H9 (cell line): ENCODE results near the gene MYL1. TPM values are rescaled to one million over a fixed set of nuclear protein-coding genes. Genes with fewer than 3 reads are reported as not detected.

Source experiments
- DNase-seq: peaks from one replicate; pipeline ENCODE4 v3.0.0-alpha.2; 2017
- H2AFZ ChIP-seq: one replicate; pipeline ENCODE4 v1.6.1; 2013; ENCODE audit warnings: mild to moderate bottlenecking, low read length, control low read depth, moderate library complexity
- H2AK5ac ChIP-seq: 2 replicates; pipeline ENCODE4 v1.6.1; 2013; ENCODE audit warnings: low read length, control low read depth, mixed read lengths; ENCODE audit not compliant: insufficient read length
- H2BK120ac ChIP-seq: one replicate; pipeline ENCODE4 v1.6.1; 2013; ENCODE audit warnings: low read depth, mild to moderate bottlenecking, low read length, control low read depth, inconsistent platforms; ENCODE audit not compliant: poor library complexity, severe bottlenecking
- H2BK12ac ChIP-seq: 2 replicates; pipeline ENCODE4 v1.6.1; 2013; ENCODE audit warnings: low read length, control low read depth, mixed read lengths, low read depth; ENCODE audit not compliant: insufficient read length
- H2BK15ac ChIP-seq: 2 replicates; pipeline ENCODE4 v1.6.1; 2013; ENCODE audit warnings: low read depth, low read length, control low read depth
- H2BK20ac ChIP-seq: one replicate; pipeline ENCODE4 v1.6.1; 2013; ENCODE audit warnings: low read depth, mild to moderate bottlenecking, low read length, control low read depth, inconsistent platforms; ENCODE audit not compliant: poor library complexity, severe bottlenecking
- H2BK5ac ChIP-seq: 2 replicates; pipeline ENCODE4 v1.6.1; 2013; ENCODE audit warnings: low read length, control low read depth, mixed read lengths; ENCODE audit not compliant: insufficient read length
- H3K14ac ChIP-seq: 2 replicates; pipeline ENCODE4 v1.6.1; 2013; ENCODE audit warnings: low read length, control low read depth; ENCODE audit not compliant: insufficient read depth
- H3K18ac ChIP-seq: 2 replicates; pipeline ENCODE4 v1.6.1; 2013; ENCODE audit warnings: low read depth, mild to moderate bottlenecking, mixed read lengths, low read length, control low read depth; ENCODE audit not compliant: insufficient read length
- H3K23ac ChIP-seq: 2 replicates; pipeline ENCODE4 v1.6.1; 2013; ENCODE audit warnings: low read length, control low read depth, mixed read lengths, low read depth; ENCODE audit not compliant: insufficient read length
- H3K23me2 ChIP-seq: 2 replicates; pipeline ENCODE4 v1.6.1; 2013; ENCODE audit warnings: low read depth, mild to moderate bottlenecking, mixed read lengths, low read length, control low read depth; ENCODE audit not compliant: insufficient read length, poor library complexity, severe bottlenecking
- H3K27ac ChIP-seq: 2 replicates; pipeline ENCODE4 v1.5.1; 2013; ENCODE audit warnings: low read length, control low read depth, mixed read lengths, low read depth; ENCODE audit not compliant: insufficient read length
- H3K27me3 ChIP-seq: 2 replicates; pipeline ENCODE4 v1.6.1; 2013; ENCODE audit warnings: low read length, control low read depth, inconsistent platforms; ENCODE audit not compliant: insufficient read depth
- H3K4ac ChIP-seq: 2 replicates; pipeline ENCODE4 v1.6.1; 2013; ENCODE audit warnings: low read depth, mild to moderate bottlenecking, control low read depth, inconsistent platforms, low read length, moderate library complexity
- H3K4me1 ChIP-seq: 2 replicates; pipeline ENCODE4 v1.6.1; 2013; ENCODE audit warnings: low read length, control low read depth, inconsistent platforms; ENCODE audit not compliant: insufficient read depth
- H3K4me2 ChIP-seq: 2 replicates; pipeline ENCODE4 v1.6.1; 2013; ENCODE audit warnings: low read length, control low read depth, mixed read lengths; ENCODE audit not compliant: insufficient read length, insufficient read depth
- H3K56ac ChIP-seq: 2 replicates; pipeline ENCODE4 v1.6.1; 2013; ENCODE audit warnings: low read depth, mild to moderate bottlenecking, mixed read lengths, low read length, control low read depth; ENCODE audit not compliant: insufficient read length
- H3K79me1 ChIP-seq: 2 replicates; pipeline ENCODE4 v1.6.1; 2013; ENCODE audit warnings: low read depth, mild to moderate bottlenecking, moderate library complexity, low read length, control low read depth, inconsistent platforms; ENCODE audit not compliant: insufficient read depth, poor library complexity, severe bottlenecking
- H3K79me2 ChIP-seq: 2 replicates; pipeline ENCODE4 v1.6.1; 2013; ENCODE audit warnings: low read length, control low read depth, inconsistent platforms; ENCODE audit not compliant: insufficient read depth
- H3K9ac ChIP-seq: 2 replicates; pipeline ENCODE4 v1.6.1; 2013; ENCODE audit warnings: low read length, control low read depth, mixed read lengths; ENCODE audit not compliant: insufficient read length; ENCODE audit errors: extremely low read depth
- H3K9me3 ChIP-seq: one replicate; pipeline ENCODE4 v1.6.1; 2013; ENCODE audit warnings: low read depth, low read length, inconsistent platforms; ENCODE audit not compliant: control insufficient read depth
- H3T11ph ChIP-seq: one replicate; pipeline ENCODE4 v1.6.1; 2013; ENCODE audit warnings: mild to moderate bottlenecking, low read length, control low read depth, inconsistent platforms
- H4K20me1 ChIP-seq: one replicate; pipeline ENCODE4 v1.6.1; 2013; ENCODE audit not compliant: control insufficient read depth, insufficient read length, insufficient read depth
- H4K5ac ChIP-seq: 2 replicates; pipeline ENCODE4 v1.6.1; 2013; ENCODE audit warnings: low read depth, mild to moderate bottlenecking, mixed read lengths, low read length, control low read depth; ENCODE audit not compliant: insufficient read length
- H4K8ac ChIP-seq: replicated peaks from 2 replicates; pipeline ENCODE4 v1.6.1; 2013; ENCODE audit warnings: low read length, control low read depth, mixed read lengths, low read depth; ENCODE audit not compliant: insufficient read length
- H4K91ac ChIP-seq: 2 replicates; pipeline ENCODE4 v1.6.1; 2013; ENCODE audit warnings: low read depth, mild to moderate bottlenecking, moderate library complexity, mixed read lengths, low read length, control low read depth; ENCODE audit not compliant: insufficient read length
- H3K27ac Mint-ChIP-seq, 3 experiments: 2 replicates in 2 of 3; 3 replicates in 1 of 3; pipeline ENCODE4 v1.8.0; 2020 to 2021; ENCODE audit warnings: mixed read lengths in 3 of 3, mild to moderate bottlenecking in 1 of 3, moderate library complexity in 1 of 3
- H3K27me3 Mint-ChIP-seq: 2 replicates; pipeline ENCODE4 v1.8.0; 2021; ENCODE audit warnings: low read depth, mild to moderate bottlenecking, moderate library complexity, mixed read lengths
- H3K36me3 Mint-ChIP-seq, 3 experiments: 2 replicates in 2 of 3; 3 replicates in 1 of 3; pipeline ENCODE4 v1.8.0; 2020 to 2021; ENCODE audit warnings: low read depth in 3 of 3, mixed read lengths in 3 of 3; ENCODE audit not compliant: insufficient read depth in 1 of 3
- H3K4me1 Mint-ChIP-seq, 2 experiments: 2 replicates each; pipeline ENCODE4 v1.8.0; 2020; ENCODE audit warnings: mixed read lengths in 2 of 2
- H3K4me3 Mint-ChIP-seq, 2 experiments: 2 replicates in 1 of 2; 3 replicates in 1 of 2; pipeline ENCODE4 v1.8.0; 2020 to 2021; ENCODE audit warnings: mild to moderate bottlenecking in 2 of 2, mixed read lengths in 2 of 2, moderate library complexity in 1 of 2
- H3K9me3 Mint-ChIP-seq, 2 experiments: 2 replicates in 1 of 2; 3 replicates in 1 of 2; pipeline ENCODE4 v1.8.0; 2020; ENCODE audit warnings: mild to moderate bottlenecking in 2 of 2, mixed read lengths in 2 of 2, moderate library complexity in 1 of 2
- CTCF ChIP-seq: fragments of 200-600 bp; sonication (generic); conservative IDR thresholded peaks from 3 replicates; pipeline ENCODE4 v1.8.0; 2021; ENCODE audit warnings: antibody characterized with exemption, mild to moderate bottlenecking
- total RNA-seq: library from RNA; stranded (reverse); gene quantifications from 2 replicates; pipeline ENCODE4 v1.2.1, GENCODE V29; 2021

Gene MYL1
- total RNA-seq, 1 experiment from 2014 or later = not detected

DNA sequence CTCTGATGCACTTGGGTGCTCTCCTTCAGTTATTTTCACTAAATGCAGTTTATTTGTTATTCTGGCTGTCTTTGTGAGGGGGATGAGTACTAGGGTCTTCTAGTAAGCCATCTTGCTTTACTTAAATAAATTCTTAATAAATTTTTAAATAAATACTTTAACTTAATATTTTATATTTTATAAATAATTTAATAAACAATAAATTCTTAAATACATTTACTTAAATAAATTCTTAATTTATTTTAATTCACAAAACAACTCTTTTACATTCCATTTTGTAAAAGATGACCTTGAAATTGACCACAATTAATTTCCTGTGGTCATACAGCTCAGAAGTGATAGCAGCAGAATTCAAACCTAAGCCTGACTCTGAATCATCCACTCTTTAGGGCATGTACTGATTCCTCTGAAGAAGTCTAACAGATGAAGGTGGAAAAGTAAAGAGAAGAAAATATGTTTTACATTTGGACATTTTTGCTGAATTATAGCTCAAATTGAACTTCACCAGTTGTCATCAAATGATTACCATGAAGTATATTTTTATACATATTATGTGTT, 28.8 kb downstream of the MYL1 start:
- Histone ChIP-seq H3K18ac (no peak overlapping the region), H4K91ac (no peak overlapping the region), H2AK5ac (no peak overlapping the region), H3K23me2 (no peaks in the 10 kb centered on the region), H3K9me3 (no peaks in the 10 kb centered on the region), H2BK12ac (no peak overlapping the region), H3K79me2 (no peaks in the 10 kb centered on the region), H3K79me1 (no peaks in the 10 kb centered on the region), H2BK120ac (no peak overlapping the region), H3K27me3 (no peaks in the 10 kb centered on the region), H4K20me1 (no peaks in the 10 kb centered on the region), H3T11ph (no peak overlapping the region), H2BK20ac (no peak overlapping the region), H2AFZ (no peak overlapping the region), H2BK5ac (no peak overlapping the region), H3K4ac (no peak overlapping the region), H4K8ac (no peak overlapping the region), H3K14ac (no peak overlapping the region), H3K27ac (no peak overlapping the region), H3K4me1 (no peaks in the 10 kb centered on the region), H4K5ac (no peak overlapping the region), H3K4me2 (no peak overlapping the region), H3K56ac (no peak overlapping the region), H3K23ac (no peak overlapping the region), H3K9ac (no peak overlapping the region), H2BK15ac (no peak overlapping the region)
- Mint-ChIP-seq H3K27ac (no peak overlapping the region; a peak in 1 of 7 replicates), H3K36me3 (no peaks in the 10 kb centered on the region), H3K4me3 (no peak overlapping the region), H3K4me1 (peaks cover 3 to 6% of the 10 kb centered on the region in 2 experiments; a peak in 3 of 4 replicates), H3K27me3 (no peaks in the 10 kb centered on the region), H3K9me3 (0 out of 5 replicates have a peak, but pooled peaks cover 0 to 3% of the 10 kb centered on the region in 2 experiments)
- no peak for TF ChIP-seq CTCF
- DNase-seq = no peak
